Peyer's patch (tissue), 4 donors: ENCODE measurements around the gene TANGO6.

Experiments used
- POLR2A ChIP-seq, 2 donors: fragments of 450-650 bp; IDR thresholded peaks; one replicate each; pipeline ENCODE4 v1.5.1; 2017; ENCODE audit warnings: antibody characterized with exemption in 2 of 2, mild to moderate bottlenecking in 2 of 2, moderate library complexity in 2 of 2
- TF ChIP-seq, protein P1 (sequence below), 6 experiments: fragments of 450-650 bp in 4 of 6; fragments of 200-600 bp in 2 of 6; sonication (generic) in 1 of 6; IDR thresholded peaks; one replicate each; pipeline ENCODE4 v1.5.1; 2017 to 2019; ENCODE audit warnings: antibody characterized with exemption in 6 of 6, mild to moderate bottlenecking in 3 of 6, moderate library complexity in 1 of 6

GRCh38 chr16:68835970-68836369 lies 7.4 kb upstream of the TANGO6 start:
- TF ChIP-seq, protein P1, sequence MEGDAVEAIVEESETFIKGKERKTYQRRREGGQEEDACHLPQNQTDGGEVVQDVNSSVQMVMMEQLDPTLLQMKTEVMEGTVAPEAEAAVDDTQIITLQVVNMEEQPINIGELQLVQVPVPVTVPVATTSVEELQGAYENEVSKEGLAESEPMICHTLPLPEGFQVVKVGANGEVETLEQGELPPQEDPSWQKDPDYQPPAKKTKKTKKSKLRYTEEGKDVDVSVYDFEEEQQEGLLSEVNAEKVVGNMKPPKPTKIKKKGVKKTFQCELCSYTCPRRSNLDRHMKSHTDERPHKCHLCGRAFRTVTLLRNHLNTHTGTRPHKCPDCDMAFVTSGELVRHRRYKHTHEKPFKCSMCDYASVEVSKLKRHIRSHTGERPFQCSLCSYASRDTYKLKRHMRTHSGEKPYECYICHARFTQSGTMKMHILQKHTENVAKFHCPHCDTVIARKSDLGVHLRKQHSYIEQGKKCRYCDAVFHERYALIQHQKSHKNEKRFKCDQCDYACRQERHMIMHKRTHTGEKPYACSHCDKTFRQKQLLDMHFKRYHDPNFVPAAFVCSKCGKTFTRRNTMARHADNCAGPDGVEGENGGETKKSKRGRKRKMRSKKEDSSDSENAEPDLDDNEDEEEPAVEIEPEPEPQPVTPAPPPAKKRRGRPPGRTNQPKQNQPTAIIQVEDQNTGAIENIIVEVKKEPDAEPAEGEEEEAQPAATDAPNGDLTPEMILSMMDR (IDR thresholded peaks at IDR 0.05): no peak
- TF ChIP-seq POLR2A (IDR thresholded peaks at IDR 0.05): no peak
